ENCODE measurements around the gene SDK2. TPM values are rescaled to one million over a fixed set of nuclear protein-coding genes. Genes with fewer than 3 reads are reported as not detected.
A peak's percentile ranks its signal among the peaks of the same experiment; 100 is the strongest.
"Not testable (repeated sequence)": the region's sequence is repeated elsewhere in the genome, so short reads cannot be mapped to it uniquely, and the experiment has no call there.

Gene SDK2
- total RNA-seq, 4 donors from 2014 or later: 1.4 to 6.8 (median 3.3) TPM

DNA sequence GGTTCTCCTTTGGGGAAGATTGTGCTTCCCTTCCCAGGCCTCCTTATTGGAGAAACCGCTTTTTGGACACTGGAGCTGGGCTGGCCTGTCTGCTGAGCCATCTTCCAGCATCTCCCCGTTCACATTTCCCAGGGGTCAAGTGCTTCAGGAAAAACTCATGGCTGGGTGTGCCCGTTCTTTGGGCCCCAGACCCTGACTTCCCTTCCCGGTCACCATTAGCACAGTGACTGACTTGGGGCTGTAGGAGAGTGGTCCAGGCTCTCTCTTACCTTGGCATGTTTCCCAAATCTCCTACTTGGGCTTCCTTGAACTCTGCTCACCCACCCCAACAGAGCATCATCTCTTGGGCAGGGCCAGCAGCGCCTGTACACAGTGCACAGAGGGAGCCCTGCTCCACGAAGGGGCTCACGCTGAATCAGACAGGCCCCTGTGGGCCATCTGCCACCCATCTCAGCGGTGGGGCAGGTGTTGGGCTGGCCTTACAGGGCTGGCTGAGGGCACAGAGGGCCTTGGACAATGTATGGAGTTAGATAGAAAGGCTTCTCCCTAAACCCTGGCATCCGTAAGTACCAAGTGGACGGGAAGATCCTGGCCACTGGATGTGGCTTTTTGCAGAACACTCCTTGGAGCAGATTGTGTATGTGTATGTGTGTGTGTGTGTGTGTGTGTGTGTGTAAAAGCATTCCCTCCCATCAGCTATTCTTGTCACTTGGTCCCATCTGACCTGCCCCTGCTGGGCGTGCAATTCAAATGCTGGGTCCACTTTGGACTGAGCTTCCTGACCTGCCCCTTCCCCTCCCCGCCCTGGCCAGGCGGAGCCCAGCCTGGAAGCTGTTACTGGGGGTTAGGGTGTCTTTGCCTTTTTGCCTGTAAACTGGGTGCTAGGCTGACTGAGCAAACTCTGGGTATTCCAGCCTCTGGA, 307.6 kb downstream of the SDK2 start:
- Histone ChIP-seq H3K4me3 (no peak overlapping the region), H3K9me3 (no peaks in the 10 kb centered on the region), H3K4me1 (peaks cover 64% of the 10 kb centered on the region), H3K27ac (peak overlapping the region; percentile 27), H3K27me3 (no peaks in the 10 kb centered on the region), H3K36me3 (no peaks in the 10 kb centered on the region)
- DNase-seq (ENCODE audit: low spot score in 2 of 2): peak in 1 of 2 donors; percentile 65
- TF ChIP-seq, protein P1, sequence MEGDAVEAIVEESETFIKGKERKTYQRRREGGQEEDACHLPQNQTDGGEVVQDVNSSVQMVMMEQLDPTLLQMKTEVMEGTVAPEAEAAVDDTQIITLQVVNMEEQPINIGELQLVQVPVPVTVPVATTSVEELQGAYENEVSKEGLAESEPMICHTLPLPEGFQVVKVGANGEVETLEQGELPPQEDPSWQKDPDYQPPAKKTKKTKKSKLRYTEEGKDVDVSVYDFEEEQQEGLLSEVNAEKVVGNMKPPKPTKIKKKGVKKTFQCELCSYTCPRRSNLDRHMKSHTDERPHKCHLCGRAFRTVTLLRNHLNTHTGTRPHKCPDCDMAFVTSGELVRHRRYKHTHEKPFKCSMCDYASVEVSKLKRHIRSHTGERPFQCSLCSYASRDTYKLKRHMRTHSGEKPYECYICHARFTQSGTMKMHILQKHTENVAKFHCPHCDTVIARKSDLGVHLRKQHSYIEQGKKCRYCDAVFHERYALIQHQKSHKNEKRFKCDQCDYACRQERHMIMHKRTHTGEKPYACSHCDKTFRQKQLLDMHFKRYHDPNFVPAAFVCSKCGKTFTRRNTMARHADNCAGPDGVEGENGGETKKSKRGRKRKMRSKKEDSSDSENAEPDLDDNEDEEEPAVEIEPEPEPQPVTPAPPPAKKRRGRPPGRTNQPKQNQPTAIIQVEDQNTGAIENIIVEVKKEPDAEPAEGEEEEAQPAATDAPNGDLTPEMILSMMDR (IDR thresholded peaks at IDR 0.05): no peak
- TF ChIP-seq EP300 (IDR thresholded peaks at IDR 0.05) (no peak), POLR2AphosphoS5 (IDR thresholded peaks at IDR 0.05) (no peak), POLR2A (IDR thresholded peaks at IDR 0.05) (no peak)
- WGBS: 84% methylated on average over 12 of the region's 13 CpGs

DNA sequence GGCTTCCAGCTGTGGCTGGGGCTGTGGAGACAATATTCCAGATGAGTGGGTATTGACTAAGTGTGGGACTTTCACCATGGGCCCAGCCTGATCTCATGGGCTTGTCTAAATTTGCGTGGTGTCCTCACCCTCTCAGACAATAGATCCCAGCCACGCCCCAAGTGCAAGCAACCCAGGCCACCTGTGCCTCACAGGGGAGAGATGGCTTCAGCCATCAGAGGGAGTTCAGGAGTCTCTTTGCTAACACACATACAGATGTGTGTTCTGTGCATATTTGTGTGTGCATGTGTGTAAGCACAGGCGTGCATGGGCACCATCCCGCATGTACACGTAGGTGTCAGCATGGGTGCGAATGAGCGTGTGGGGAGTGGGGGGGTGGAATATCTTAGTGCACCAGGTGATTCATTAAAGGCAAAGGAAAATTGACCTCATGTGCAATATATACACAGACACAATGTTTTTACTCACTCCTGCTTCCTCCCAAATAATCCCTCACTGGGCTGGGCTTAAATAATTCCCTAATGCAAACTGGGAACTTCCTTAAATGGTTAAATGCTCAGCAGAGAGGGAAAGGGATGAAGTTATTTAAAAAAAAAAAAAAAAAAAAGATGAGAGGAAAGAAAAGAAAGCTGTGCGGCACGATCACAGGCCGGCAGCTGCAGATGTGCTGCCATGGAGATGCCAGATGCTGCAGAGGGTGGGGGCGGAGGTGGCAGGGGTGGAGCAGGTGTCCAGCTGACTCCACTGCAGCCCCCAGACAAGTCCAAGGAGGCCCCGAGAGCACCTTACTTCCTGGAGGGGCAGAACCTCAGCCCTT, 308.4 kb downstream of the SDK2 start:
- Histone ChIP-seq H3K4me1 (peaks cover 58% of the 10 kb centered on the region), H3K27ac (peak overlapping the region; percentile 59), H3K4me3 (no peak overlapping the region), H3K9me3 (no peaks in the 10 kb centered on the region), H3K27me3 (no peaks in the 10 kb centered on the region), H3K36me3 (no peaks in the 10 kb centered on the region)
- 54% methylated on average over 11 of the region's 12 CpGs for WGBS
- peak in 1 of 2 donors; percentile 78 for DNase-seq (ENCODE audit: low spot score in 2 of 2)
- TF ChIP-seq POLR2A (IDR thresholded peaks at IDR 0.05) (no peak), POLR2AphosphoS5 (IDR thresholded peaks at IDR 0.05) (no peak), EP300 (IDR thresholded peaks at IDR 0.05) (no peak)
- TF ChIP-seq, protein P1 (IDR thresholded peaks at IDR 0.05): no peak

DNA sequence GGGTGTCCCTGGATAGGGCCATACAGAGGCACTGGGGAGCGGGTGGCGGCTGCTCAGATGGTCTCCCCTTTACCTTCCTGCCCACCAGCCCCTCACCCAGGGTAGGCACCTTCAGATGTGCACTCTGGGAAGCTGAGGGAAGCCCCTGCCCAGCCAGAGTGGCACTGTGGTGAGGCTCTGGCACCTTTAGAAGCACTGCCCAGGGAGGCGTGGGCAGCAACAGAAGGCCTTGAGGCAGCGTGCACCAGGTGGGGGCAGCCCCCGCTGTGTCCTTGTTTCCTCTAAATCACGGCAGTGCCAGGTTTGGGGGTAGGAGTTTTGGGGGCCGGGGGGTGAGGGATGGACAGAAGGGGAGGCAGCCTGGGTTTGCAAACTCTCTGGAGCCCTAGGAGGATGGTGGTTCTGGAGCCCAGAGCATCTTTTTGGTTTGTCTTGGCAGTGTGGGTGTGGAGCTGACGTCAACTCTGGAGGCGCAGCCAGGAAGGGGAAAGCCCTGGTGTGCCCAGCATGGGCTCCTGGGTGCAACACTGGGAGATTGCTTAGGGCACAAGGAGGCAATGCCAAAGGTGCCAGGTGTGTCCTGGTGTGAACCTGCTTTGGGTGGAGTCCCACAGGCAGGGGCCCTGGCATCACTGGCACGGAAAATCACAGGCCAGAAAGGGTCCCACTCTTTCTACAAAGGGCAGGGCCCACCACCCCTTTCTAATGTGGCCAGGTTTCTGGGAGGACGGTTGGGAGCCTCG, 309.3 kb downstream of the SDK2 start:
- peak overlapping the region; percentile 59 for H3K27ac ChIP-seq
- no peak overlapping the region for H3K4me3 ChIP-seq
- DNase-seq (ENCODE audit: low spot score in 2 of 2): peak in 1 of 2 donors; percentile 78
- no peaks in the 10 kb centered on the region for H3K36me3 ChIP-seq
- H3K27me3 ChIP-seq: no peaks in the 10 kb centered on the region
- peaks cover 52% of the 10 kb centered on the region for H3K4me1 ChIP-seq
- 49% methylated on average over 9 of the region's 12 CpGs for WGBS
- H3K9me3 ChIP-seq: no peaks in the 10 kb centered on the region
- no peak for TF ChIP-seq POLR2A (IDR thresholded peaks at IDR 0.05)
- TF ChIP-seq, protein P1 (IDR thresholded peaks at IDR 0.05): no peak
- TF ChIP-seq POLR2AphosphoS5 (IDR thresholded peaks at IDR 0.05): no peak
- TF ChIP-seq EP300 (IDR thresholded peaks at IDR 0.05): no peak

DNA sequence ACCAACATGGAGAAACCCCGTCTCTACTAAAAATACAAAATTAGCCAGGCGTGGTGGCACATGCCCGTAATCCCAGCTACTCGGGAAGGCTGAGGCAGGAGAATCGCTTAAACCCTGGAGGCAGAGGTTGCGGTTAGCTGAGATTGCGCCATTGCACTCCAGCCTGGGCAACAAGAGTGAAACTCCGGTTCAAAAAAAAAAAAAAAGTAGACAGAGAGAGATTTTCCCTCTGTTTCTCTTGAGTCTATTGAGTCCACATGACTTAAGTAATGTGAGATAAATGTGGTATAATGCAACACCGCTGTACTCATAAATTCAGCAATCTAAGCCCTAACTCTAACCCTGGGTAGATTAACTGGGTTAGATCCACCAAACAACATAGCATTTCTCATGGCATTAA, 310.8 kb downstream of the SDK2 start:
- 32% methylated on average over 9 of the region's 9 CpGs for WGBS
- H3K27ac ChIP-seq; H3K4me3 ChIP-seq; H3K27me3 ChIP-seq; H3K36me3 ChIP-seq; H3K9me3 ChIP-seq; DNase-seq (ENCODE audit: low spot score in 2 of 2): not testable (repeated sequence)
- peaks cover 40% of the 10 kb centered on the region for H3K4me1 ChIP-seq

DNA sequence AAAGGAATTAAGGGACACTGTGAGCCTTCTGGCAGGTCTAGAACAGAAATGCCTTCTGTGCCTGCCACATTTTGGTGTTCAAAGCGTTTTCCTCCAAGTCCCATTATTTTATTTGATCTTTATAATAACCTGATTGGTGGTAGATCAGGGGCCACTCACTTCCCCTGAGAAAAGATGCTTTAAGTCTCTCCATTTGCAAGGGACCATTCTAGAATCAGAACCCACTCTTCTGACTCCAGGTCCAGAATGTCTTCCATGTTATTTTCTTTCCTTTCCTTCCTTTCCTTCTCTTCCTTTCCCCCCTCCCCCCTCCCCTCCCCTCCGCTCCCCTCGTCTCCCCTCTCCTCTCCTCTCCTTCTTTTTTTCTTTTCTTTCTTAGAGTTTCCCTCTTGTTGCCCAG, 313.2 kb downstream of the SDK2 start:
- Histone ChIP-seq H3K4me3 (no peak overlapping the region), H3K4me1 (peaks cover 27% of the 10 kb centered on the region), H3K36me3 (no peaks in the 10 kb centered on the region), H3K27ac (no peak overlapping the region), H3K27me3 (no peaks in the 10 kb centered on the region), H3K9me3 (no peaks in the 10 kb centered on the region)
- 78% methylated on average over 3 of the region's 3 CpGs for WGBS
- no peak for DNase-seq (ENCODE audit: low spot score in 2 of 2)
- no peak for TF ChIP-seq POLR2A (IDR thresholded peaks at IDR 0.05)
